ENCODE data around the gene TOX2.

TOX2 gene

GRCh38 chr20:44023515-44024371 is 109.1 kb downstream of the TOX2 start:
- no peak for DNase-seq

- no peak for DNase-seq
These were observed 110.3 kb downstream of the TOX2 start for GRCh38 chr20:44024820-44025580.

- DNase-seq, result no peak
These were observed 111.1 kb downstream of the TOX2 start for GRCh38 chr20:44025756-44026155.

- DNase-seq, result no peak
These were observed 112.1 kb downstream of the TOX2 start for GRCh38 chr20:44026647-44027342.

GRCh38 chr20:44027343-44028002 is 112.8 kb downstream of the TOX2 start:
- DNase-seq, result no peak

GRCh38 chr20:44028003-44028730 is 113.5 kb downstream of the TOX2 start:
- DNase-seq, result no peak

- no peak for DNase-seq
These were observed 114.5 kb downstream of the TOX2 start for GRCh38 chr20:44028868-44029847.

GRCh38 chr20:44029848-44030230 is 115.2 kb downstream of the TOX2 start:
- no peak for DNase-seq

GRCh38 chr20:44030394-44030793 is 115.7 kb downstream of the TOX2 start:
- no peak for DNase-seq

GRCh38 chr20:44031001-44031574 is 116.4 kb downstream of the TOX2 start:
- DNase-seq, result no peak

- no peak for DNase-seq
These were observed 117.3 kb downstream of the TOX2 start for GRCh38 chr20:44031781-44032582.

- no peak for DNase-seq
These were observed 118.1 kb downstream of the TOX2 start for GRCh38 chr20:44032583-44033331.

- DNase-seq, result no peak
These were observed 118.7 kb downstream of the TOX2 start for GRCh38 chr20:44033344-44033743.

GRCh38 chr20:44033873-44034272 is 119.2 kb downstream of the TOX2 start:
- DNase-seq, result no peak

GRCh38 chr20:44034451-44034850 is 119.8 kb downstream of the TOX2 start:
- no peak for DNase-seq

GRCh38 chr20:44034965-44035635 is 120.4 kb downstream of the TOX2 start:
- no peak for DNase-seq

GRCh38 chr20:44035924-44036323 is 121.3 kb downstream of the TOX2 start:
- DNase-seq, result no peak

GRCh38 chr20:44036441-44036840 is 121.8 kb downstream of the TOX2 start:
- no peak for DNase-seq

Data from stimulated activated CD4-positive, alpha-beta T cell treated with anti-CD3 and anti-CD28 coated beads, Interleukin-4, amount 100 ng/mL, for 1 hour (primary cell).